Activated CD8-positive, alpha-beta T cell treated with anti-CD3 and anti-CD28 coated beads for 36 hours (primary cell): ENCODE data around the gene SLC27A6. TPM values are rescaled to one million over a fixed set of nuclear protein-coding genes. Genes with fewer than 3 reads are reported as not detected.
"Not testable (repeated sequence)": the region's sequence is repeated elsewhere in the genome, so short reads cannot be mapped to it uniquely, and the experiment has no call there.

ENCODE experiments used
- ATAC-seq: fragments of 200-7000 bp; cut with Tn5 transposase; one replicate; pipeline ENCODE4 v1.10.0; 2021; ENCODE audit warnings: mild to moderate bottlenecking, moderate library complexity
- CTCF ChIA-PET: fragments of 350-600 bp; sonication (Branson Sonifier 250); formaldehyde crosslinking; loops from one replicate; lab custom pipeline; 2021; ENCODE audit warnings: antibody characterized with exemption; lab: Charles Lee
- POLR2A ChIA-PET: fragments of 350-600 bp; sonication (Branson Sonifier 250); formaldehyde crosslinking; loops from one replicate; lab custom pipeline; 2021; ENCODE audit warnings: antibody characterized with exemption; lab: Charles Lee
- DNase-seq: peaks from one replicate; pipeline ENCODE4 v3.0.0-alpha.2; 2020
- H3K27ac Mint-ChIP-seq: one replicate; pipeline ENCODE4 v1.8.0; 2021; ENCODE audit warnings: mild to moderate bottlenecking, mixed read lengths
- H3K27me3 Mint-ChIP-seq: one replicate; pipeline ENCODE4 v1.8.0; 2021; ENCODE audit warnings: mixed read lengths
- H3K36me3 Mint-ChIP-seq: one replicate; pipeline ENCODE4 v1.8.0; 2021; ENCODE audit warnings: low read depth, mixed read lengths
- H3K4me1 Mint-ChIP-seq: one replicate; pipeline ENCODE4 v1.8.0; 2021; ENCODE audit warnings: low read depth, mixed read lengths
- H3K4me3 Mint-ChIP-seq: one replicate; pipeline ENCODE4 v1.8.0; 2021; ENCODE audit warnings: mild to moderate bottlenecking, moderate library complexity, mixed read lengths
- H3K9me3 Mint-ChIP-seq: one replicate; pipeline ENCODE4 v1.8.0; 2021; ENCODE audit warnings: mixed read lengths
- CTCF ChIP-seq: fragments of 200-600 bp; IDR thresholded peaks from one replicate; pipeline ENCODE4 v1.8.0; 2022; ENCODE audit warnings: antibody characterized with exemption, mild to moderate bottlenecking
- intact Hi-C: fragments of 100-400 bp; cut with micrococcal nuclease; formaldehyde crosslinking; loops from one replicate; pipeline ENCODE4 v1.10.0; 2022
- total RNA-seq, 2 experiments: library from RNA; stranded (reverse); gene quantifications; one replicate each; pipeline ENCODE4 v1.2.3, GENCODE V29; 2021

The SLC27A6 gene
- total RNA-seq, 2 experiments from 2014 or later: not detected

- intact Hi-C loops: no loop called here
- ChIA-PET POLR2A (no interaction called here), CTCF (no interaction called here)
- no peaks in the 10 kb centered on the region for H3K4me1 Mint-ChIP-seq
- no peak for DNase-seq
- no peaks in the 10 kb centered on the region for H3K9me3 Mint-ChIP-seq
- no peaks in the 10 kb centered on the region for H3K27me3 Mint-ChIP-seq
- no peak overlapping the region for H3K4me3 Mint-ChIP-seq
- no peaks in the 10 kb centered on the region for H3K36me3 Mint-ChIP-seq
- ATAC-seq: no peak
- no peak overlapping the region for H3K27ac Mint-ChIP-seq
- no peak for TF ChIP-seq CTCF
Measured at GRCh38 chr5:129027260-129027659, 62.0 kb downstream of the SLC27A6 start.

- no peak for ATAC-seq
- TF ChIP-seq CTCF: no peak
- no peaks in the 10 kb centered on the region for H3K9me3 Mint-ChIP-seq
- H3K27me3 Mint-ChIP-seq: peaks cover 15% of the 10 kb centered on the region
- H3K27ac Mint-ChIP-seq: no peak overlapping the region
- ChIA-PET POLR2A (no interaction called here), CTCF (no interaction called here)
- no peak overlapping the region for H3K4me3 Mint-ChIP-seq
- DNase-seq: no peak
- intact Hi-C loops: no loop called here
- no peaks in the 10 kb centered on the region for H3K4me1 Mint-ChIP-seq
- H3K36me3 Mint-ChIP-seq: no peaks in the 10 kb centered on the region
Measured at GRCh38 chr5:129031886-129032683, 66.8 kb downstream of the SLC27A6 start.

- H3K9me3 Mint-ChIP-seq, POLR2A ChIA-PET, H3K4me3 Mint-ChIP-seq, H3K27ac Mint-ChIP-seq, intact Hi-C loops, H3K4me1 Mint-ChIP-seq, CTCF ChIA-PET, H3K36me3 Mint-ChIP-seq, DNase-seq, ATAC-seq: not testable (repeated sequence)
- H3K27me3 Mint-ChIP-seq: peaks cover 16% of the 10 kb centered on the region
Measured at GRCh38 chr5:129036257-129036656, 71.0 kb downstream of the SLC27A6 start.

- Mint-ChIP-seq H3K36me3 (no peaks in the 10 kb centered on the region), H3K4me1 (no peaks in the 10 kb centered on the region), H3K27ac (no peak overlapping the region), H3K4me3 (no peak overlapping the region), H3K9me3 (peaks cover 13% of the 10 kb centered on the region), H3K27me3 (peaks cover 2% of the 10 kb centered on the region)
- ChIA-PET CTCF (no interaction called here), POLR2A (no interaction called here)
- DNase-seq (no peak), ATAC-seq (no peak)
- TF ChIP-seq CTCF: no peak
- intact Hi-C loops: no loop called here
Measured at GRCh38 chr5:129041196-129041881, 76.1 kb downstream of the SLC27A6 start.

GRCh38 chr5:129042306-129042705 is 77.0 kb downstream of the SLC27A6 start:
- CTCF ChIA-PET: no interaction called here
- Mint-ChIP-seq H3K27ac (no peak overlapping the region), H3K36me3 (no peaks in the 10 kb centered on the region), H3K4me3 (no peak overlapping the region), H3K9me3 (peaks cover 13% of the 10 kb centered on the region), H3K4me1 (no peaks in the 10 kb centered on the region), H3K27me3 (peaks cover 2% of the 10 kb centered on the region)
- DNase-seq (no peak), ATAC-seq (no peak)
- intact Hi-C loops: no loop called here
- POLR2A ChIA-PET: no interaction called here
- no peak for TF ChIP-seq CTCF
